Measurements from ENCODE around the gene STYX.
"Not testable (repeated sequence)": the region's sequence is repeated elsewhere in the genome, so short reads cannot be mapped to it uniquely, and the experiment has no call there.

Gene STYX

DNA sequence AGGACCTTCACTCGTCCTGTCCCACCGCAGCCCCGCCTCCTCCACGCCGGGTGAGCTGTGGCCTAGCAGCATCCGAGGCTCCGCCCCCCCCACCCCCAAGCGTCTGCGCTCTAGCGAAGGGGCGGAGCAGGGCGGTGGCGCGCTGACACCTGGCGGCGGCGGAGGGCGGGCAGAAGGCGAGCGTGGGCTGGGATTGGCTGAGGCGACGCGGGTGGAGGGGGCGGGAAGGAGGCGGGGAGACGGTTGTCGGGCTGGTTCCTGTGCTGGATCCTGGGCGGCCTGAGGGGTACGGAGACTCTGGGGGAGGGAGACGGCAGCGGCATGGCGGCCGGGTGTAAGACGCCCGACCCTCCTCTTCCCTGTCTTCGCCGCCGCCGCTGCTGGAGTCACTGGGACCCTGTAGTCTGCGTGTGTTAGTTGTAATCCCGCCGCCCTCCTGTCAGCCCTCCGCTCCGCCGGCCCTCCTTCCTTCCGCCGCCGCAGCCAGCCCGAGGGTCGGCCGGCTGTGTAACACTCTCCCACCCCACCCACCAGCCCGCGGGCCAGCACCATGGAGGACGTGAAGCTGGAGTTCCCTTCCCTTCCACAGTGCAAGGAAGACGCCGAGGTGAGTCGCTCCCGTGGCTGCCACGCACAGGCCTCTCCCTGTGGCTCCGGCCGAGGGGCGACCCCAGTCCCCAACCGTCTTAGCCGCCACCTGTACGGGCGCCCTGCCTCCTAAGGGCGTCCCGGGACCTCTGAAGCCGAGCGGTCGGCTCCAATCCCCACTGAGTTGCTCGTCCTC, at the start of gene STYX:
Gene STYX (plus strand): TSS at position 242 of the 784 bp plus-strand sequence. CDS start 309 bp downstream, at position 551.
- peak; percentile 93 for DNase-seq

DNA sequence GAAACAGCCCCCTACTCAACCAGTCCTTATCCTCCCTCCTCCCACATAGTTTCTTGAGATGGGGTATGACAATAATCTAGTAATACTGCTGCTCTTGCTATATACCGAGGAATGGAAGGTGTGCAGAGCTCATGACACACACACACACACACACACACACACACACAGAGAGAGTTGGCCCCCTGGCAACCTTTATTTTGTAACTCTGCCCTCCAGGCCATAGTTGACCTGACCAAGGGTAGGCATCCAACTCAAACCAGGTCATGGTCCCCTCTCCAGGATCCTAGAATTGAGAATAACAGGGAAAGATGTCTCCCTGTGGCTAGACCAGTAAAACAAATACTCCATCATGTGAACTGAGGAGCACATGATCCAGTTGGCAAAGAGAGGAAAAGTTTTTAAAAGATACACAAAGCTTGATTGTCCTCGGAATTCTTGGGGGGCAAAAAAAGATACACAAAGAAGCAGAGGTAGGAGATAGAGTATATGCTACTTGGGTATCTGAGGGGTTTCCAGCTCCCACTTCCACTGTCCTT, 45.9 kb upstream of the STYX start:
- DNase-seq = no peak

DNA sequence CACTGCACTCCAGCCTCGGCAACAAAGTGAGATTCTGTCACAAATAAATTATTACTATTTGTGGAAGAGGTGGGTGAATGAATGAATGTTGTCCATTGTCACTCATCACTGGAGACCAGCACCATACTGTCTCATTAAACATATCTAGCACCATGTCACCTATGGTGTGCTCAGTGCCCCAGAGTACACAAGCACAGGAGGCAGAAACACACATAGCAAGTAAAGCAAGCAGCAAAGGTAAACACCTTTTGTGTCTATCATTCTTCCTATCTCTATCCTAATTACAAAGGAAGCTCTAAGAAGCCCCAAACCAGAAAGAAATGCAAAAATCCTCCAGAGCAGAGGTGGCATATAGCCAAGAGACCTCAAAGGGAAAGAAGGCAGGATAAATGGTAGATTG, 43.8 kb upstream of the STYX start:
- no peak for DNase-seq

DNA sequence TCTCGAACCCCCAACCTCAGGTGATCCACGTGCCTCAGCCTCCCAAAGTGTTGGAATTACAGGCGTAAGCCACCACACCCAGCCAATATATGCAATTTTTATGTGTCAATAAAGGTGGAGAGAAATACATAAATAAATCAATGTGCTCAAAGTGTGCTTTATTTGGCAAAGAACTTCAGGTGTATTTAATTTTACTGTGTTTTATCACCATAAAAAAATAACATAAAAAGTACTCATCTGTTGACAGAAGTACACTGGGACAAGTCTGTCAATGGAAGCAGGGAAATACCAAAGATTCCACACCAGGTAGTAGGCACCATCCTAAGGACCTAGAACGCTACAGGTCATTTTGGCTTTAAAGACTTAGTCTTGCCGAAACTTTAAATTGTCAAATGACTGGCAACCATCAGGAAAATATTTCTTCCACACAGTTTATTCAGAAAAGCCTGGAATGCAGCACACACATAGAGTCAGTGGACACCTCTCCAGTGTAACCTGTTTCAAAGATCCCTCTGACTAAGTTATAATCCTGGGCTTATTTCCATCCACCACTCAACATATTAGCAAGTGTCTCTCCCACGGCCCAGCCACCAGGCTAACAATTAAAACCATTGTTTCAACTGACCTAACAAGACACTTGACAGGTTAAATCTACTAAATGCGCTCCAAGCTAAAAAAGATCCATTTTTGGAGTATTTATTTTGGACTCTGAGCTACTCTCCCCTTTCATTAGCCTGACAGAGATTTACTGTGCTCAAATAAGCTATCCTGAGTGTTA, 38.8 kb upstream of the STYX start:
- no peak for DNase-seq

DNA sequence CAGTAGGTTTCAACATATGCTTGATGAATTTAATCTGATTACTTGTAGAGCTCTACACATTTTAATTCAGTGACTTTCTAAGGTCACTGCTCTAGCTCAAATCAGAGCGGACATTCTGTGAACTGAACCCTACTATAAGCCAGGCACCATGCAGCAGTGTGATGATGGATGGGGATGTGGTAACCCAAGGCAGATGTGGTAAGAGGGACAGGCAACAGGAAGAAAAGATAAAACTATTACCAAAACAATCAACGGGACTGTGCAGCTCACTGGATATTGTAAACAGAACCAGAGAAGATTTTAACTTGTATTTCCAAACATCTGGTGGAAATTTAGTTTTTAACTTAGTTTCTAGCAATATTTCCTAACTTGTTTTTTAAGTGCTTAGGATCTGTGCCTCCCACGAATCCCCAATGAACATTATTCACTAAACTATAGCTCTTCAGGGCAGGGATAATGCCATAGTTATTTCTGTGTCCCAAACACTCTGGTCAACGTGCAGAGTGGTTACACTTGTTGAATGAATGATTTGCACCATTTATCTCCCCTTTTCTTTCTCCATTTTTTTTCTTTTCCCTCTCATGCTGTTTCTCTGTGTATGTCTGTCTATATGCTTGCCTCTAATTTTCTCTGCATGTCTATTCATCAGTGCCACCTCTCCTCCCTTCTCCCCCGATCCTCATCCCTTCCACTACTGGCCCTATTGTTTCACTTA, 37.6 kb upstream of the STYX start:
- no peak for DNase-seq

- no peak for DNase-seq
These were observed 36.9 kb upstream of the STYX start for GRCh38 chr14:52693036-52693435.

- no peak for DNase-seq
These were observed 36.4 kb upstream of the STYX start for GRCh38 chr14:52693532-52693931.

DNA sequence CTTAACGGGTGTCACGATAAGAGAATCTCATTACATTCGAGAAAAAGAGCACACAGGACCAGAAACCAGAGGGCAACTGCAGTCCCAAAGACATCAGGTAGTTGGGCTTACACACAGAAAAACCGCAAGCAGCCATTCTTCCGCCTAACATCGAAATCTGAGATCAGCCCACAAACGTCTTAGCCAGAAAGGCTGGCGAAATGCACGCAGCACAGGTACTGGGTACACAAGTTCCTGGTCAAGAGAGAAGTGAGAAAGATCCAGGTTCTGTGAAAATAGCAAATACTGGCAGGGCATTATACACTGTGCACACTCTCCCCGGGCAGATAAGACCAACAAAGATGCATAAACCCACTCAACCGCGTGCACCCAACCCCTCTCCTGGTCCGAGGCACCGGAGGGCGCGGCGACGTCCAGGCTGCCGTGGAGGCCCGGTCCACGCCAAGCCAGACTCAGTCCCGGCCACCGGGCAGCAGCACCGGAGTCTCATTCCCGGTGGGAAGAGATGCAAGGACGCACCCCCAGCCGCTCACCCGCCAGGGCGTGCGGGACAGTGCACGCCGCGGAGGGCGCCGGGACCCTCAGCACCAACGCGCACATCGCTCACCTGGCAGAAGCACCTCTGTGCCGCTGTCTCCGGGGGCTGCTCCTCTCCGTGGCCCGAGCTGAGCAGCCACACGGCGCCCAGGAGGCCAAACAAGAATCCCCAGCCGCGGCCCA, 35.0 kb upstream of the STYX start:
- DNase-seq = no peak

DNA sequence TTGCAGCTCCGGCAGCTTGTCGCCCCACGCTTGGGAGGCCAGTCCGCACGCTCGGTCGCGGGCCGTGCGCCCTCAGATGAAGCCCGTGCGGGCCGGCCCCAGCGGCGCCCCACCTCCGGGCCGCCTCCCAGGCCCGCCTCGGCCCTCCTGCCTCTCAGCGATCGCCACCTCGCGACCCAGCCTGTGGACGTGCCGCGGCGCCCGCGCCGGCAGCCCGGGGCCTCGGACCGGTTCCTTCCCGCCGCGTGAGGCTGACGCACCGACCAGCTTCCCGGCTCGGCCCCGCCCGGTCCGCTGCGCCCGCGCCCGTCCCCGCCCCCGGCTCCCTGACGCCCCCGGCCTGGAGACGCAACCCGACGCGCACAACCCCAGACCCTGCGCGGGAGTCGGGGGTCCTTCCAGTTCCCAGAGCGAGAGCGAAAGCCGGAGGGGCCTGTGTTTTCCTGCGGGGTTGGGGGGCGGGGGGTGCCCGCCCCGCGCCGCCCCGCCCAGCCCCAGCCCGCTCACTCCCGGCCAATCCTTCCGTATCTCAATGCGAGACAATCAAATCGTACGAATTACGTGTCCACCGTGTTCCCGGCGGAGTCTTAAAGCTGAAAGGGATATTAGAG, 34.4 kb upstream of the STYX start, which contains the start of gene ERO1A:
Gene ERO1A (minus strand): TSS at position 78 of the 611 bp plus-strand sequence. CDS start 77 bp downstream, at position 1.
- DNase-seq = peak; percentile 58

DNA sequence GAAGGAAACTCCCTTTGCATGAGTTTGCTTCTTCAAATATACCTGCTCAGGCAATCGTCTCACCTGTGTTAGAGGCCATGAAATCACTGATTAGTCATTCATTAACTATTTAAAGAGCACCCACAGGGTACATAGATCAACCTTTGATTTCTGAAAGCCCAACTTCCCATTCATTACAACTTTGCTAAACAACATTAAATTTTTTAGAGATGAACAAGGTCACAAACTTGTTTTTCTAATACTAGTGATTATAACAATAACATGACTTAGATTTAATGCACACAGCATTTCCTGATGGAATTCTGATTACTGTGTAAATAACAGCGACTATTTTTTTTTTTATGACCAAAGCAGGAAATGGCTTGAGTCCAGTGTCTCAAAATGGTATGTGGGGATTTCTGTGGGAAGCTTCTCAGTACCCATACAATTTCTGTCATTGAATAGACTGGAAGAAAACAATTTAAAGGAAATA, 29.2 kb upstream of the STYX start:
- no peak for DNase-seq

DNA sequence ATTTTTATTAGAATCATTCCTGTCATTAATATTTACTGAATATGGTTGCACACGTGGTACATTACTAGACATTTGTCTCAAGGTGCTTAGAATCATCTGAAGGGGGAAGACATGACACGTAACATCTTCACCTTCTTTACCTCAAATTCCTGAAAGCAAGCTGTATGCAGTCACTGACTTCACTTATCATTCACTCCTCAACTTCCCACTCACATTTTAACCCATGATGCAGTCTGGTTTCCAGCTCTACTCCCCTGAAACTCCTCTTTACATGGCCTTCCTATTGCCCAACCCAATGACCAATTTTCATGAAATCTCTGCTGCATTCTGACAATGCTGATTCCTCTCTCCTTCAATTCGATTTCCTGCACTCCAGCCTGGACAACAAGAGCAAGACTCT, 28.7 kb upstream of the STYX start:
- DNase-seq = no peak

DNA sequence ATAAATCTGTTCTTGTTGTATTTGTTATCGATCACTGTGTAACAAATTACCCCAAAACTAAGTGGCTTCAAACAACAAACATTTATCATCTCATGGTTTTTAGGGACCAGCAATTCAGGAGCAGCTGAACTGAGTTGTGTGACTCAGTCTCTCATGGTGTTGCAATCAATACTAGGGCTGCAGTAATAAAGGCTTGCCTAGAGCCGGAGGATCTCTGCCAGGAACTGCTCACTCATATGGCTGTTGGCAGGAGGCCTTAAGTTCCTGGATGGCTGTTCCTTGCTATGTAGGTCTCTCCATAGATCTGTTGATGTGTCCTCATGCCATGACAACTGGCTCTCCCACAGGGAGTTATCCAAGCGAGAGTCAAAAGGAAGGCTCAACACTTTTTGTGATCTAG, 26.7 kb upstream of the STYX start:
- no peak for DNase-seq

DNA sequence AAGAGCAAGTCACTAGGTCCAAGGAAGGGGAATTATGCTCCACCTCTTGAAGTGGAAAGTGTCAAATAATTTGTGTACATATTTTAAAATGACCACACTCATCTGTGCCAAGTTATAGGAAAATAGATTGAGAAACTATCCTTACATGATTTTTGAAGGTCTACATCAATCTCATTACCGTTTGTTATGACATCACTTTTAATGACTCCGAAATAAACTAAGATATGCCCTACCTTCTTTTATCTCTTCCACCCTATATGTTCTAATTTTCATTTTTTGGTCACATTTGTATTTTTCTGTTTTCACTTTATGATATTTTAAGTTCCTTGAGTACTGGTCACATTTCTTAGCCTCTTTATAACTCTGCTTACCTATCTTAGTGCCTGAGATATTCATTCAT, 26.3 kb upstream of the STYX start:
- no peak for DNase-seq

DNA sequence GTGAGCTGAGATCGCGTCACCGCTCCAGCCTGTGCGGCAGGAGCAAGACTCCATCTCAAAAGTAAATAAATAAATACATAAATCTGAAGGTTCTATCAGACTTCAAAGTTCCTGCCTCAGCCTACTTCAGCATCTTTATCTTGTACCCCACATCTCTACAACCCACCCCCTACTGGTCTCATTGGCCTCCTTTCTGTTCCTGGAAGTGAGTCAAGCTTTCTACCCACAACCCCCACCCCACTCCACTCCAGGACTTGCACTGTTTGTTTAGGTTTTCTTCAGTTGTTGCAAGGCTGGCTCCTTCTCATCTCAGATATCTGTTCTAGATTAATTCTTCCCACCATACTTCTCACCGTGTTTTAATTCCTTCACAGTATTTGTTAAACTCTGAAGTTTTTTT, 23.7 kb upstream of the STYX start:
- no peak for DNase-seq

- peak; percentile 90 for DNase-seq
These were observed 23.0 kb upstream of the STYX start, which contains the start of gene PSMC6 for GRCh38 chr14:52706724-52707706. PSMC6 (plus strand) TSS chr14:52707200; CDS start chr14:52707220, 20 bp downstream.

DNA sequence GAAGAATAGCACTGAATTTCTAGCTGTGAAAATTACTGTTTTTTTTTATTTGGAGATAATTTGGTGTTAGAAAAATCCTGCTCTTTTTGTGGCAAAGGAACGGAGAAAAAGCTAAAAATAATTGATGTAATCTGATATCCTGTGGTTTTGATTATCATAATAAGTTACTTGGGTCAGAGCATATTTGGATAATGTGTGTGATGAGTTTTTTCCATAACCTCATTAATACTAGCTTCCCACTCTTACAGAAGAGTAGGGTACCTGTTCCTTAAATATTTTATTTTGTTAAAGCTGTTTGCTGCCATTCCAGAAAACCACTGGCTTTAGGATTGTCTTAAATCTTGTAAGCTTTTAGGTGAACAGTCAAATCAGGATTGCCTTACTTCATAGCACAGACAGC, 18.3 kb upstream of the STYX start:
- DNase-seq = no peak

- no peak for DNase-seq
These were observed 13.8 kb upstream of the STYX start for GRCh38 chr14:52716155-52716554.

GRCh38 chr14:52723514-52724359, 6.2 kb upstream of the STYX start:
- no peak for DNase-seq

GRCh38 chr14:52724360-52724644, 5.7 kb upstream of the STYX start:
- no peak for DNase-seq

DNA sequence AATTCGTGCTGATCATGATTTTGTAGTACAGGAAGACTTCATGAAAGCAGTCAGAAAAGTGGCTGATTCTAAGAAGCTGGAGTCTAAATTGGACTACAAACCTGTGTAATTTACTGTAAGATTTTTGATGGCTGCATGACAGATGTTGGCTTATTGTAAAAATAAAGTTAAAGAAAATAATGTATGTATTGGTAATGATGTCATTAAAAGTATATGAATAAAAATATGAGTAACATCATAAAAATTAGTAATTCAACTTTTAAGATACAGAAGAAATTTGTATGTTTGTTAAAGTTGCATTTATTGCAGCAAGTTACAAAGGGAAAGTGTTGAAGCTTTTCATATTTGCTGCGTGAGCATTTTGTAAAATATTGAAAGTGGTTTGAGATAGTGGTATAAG, 2.5 kb upstream of the STYX start:
- DNase-seq = not testable (repeated sequence)

Data from NCI-H510A (cell line).